GM12891 (cell line): ENCODE results near the gene SLC7A14.

Source experiments
- POLR2A ChIP-seq: IDR thresholded peaks from 2 replicates; pipeline ENCODE4 v1.6.1; 2011; ENCODE audit warnings: low read depth, low read length, control low read depth
- POLR2AphosphoS5 ChIP-seq: IDR thresholded peaks from 2 replicates; pipeline ENCODE4 v1.6.1; 2011; ENCODE audit warnings: low read depth, low read length, control low read depth
- POU2F2 ChIP-seq: IDR thresholded peaks from 2 replicates; pipeline ENCODE4 v1.6.1; 2011; ENCODE audit warnings: low read depth, mild to moderate bottlenecking, control low read depth, low read length, moderate library complexity
- SPI1 ChIP-seq: IDR thresholded peaks from 2 replicates; pipeline ENCODE4 v1.6.1; 2011; ENCODE audit warnings: low read depth, low read length, control low read depth
- TAF1 ChIP-seq: IDR thresholded peaks from 2 replicates; pipeline ENCODE4 v1.6.1; 2011; ENCODE audit warnings: low read depth, low read length, control low read depth

GRCh38 chr3:170605490-170605889 is 19.6 kb upstream of the SLC7A14 start:
- TF ChIP-seq TAF1 (no peak), POLR2A (no peak), POLR2AphosphoS5 (no peak), SPI1 (no peak), POU2F2 (no peak)
